ENCODE data around the gene TBKBP1.

Gene TBKBP1

DNA sequence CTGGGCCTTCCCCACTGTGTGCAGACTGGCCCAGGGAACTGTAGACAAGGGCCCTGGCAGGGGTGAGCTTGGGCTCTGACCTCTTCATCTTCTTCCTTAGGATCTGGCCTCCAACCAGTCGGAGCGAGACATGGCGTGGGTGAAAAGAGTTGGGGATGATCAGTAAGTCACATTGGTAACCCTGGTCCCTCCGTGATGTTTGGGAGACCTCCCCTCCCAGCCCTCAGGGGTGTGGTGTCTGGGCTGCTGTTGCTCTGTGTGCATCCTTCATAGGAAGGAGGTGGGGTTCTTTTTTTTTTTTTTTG, 5.5 kb downstream of the TBKBP1 start:
- no peak for ATAC-seq (replicated peaks)
- Mint-ChIP-seq H3K27ac (no peak overlapping the region), H3K9me3 (no peaks in the 10 kb centered on the region), H3K36me3 (no peaks in the 10 kb centered on the region), H3K27me3 (no peaks in the 10 kb centered on the region), H3K4me1 (peaks cover 51 to 61% of the 10 kb centered on the region in 2 donors), H3K4me3 (no peak overlapping the region)
- DNase-seq: no peak

DNA sequence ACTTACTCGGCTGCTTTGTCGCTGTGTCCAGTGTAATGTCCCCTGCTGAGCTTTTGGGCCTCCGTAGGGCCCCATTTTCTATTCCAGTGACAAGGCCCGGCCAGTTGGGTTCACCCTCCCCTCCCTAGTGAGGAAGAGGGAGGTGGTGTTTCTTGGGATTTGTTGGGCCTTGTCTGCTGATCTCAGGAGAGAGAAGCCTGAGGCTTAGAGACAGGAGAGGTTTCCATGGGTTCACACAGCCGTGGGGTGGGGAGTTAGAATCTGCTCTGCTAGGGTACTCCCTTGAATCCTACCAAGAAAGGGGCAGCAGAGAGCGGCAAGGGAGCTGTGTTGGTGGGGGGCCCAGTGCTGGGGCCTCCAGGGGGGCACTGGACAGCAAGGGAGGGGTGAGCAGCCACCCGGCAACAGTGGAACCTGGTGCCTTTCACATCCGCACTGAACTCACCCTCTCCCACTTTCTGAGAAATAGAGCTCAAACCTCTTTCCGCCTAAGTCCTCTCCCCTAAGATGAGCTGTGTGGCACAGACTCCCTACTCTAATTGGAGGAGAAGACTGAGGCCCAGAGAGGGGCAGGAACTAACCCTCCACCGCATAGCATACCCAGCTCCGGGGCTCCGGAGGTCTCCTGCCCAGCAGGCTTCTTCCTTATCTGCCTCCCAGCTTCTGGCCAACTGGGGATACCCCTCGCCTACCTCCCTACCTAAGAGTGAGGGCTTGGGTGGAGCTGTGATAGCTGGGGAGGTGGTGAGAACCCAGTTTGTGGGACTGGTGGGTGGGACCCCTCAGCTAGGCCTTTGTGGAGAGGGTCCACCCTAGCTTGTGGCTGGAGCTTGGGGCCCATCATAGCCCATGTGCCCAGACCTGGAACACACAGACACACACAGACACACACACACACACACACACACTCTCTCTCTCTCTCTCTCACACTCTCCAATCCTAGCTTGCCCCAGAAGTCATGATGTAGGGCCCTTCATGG, 6.8 kb downstream of the TBKBP1 start:
- Mint-ChIP-seq H3K9me3 (no peaks in the 10 kb centered on the region), H3K4me3 (no peak overlapping the region), H3K27ac (peak overlapping the region; percentile 70), H3K4me1 (peaks cover 55 to 63% of the 10 kb centered on the region in 2 donors), H3K36me3 (no peaks in the 10 kb centered on the region), H3K27me3 (no peaks in the 10 kb centered on the region)
- ATAC-seq (replicated peaks) (no peak), DNase-seq (no peak)

DNA sequence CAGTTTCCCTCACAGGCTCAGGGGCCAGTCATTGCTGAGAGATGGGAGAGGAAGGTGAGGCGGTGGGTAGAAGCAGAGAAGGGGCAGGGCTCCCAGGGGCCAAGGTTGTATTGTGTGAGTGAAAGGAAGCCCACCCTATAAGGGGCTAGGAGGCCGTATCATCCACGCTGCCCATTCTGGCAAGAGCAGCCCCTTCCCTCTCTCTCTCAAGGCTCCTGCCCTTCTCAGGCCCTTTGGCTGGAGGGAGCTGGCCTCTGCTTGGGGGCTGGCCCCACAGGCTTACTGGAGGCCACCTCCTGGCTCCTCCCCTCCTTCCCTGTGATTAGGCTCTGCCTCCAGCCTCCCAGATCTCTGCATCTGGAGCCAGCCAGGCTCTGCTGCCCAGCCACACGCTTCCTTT, 7.6 kb downstream of the TBKBP1 start:
- Mint-ChIP-seq H3K27me3 (no peaks in the 10 kb centered on the region), H3K4me1 (peaks cover 61 to 65% of the 10 kb centered on the region in 2 donors), H3K36me3 (no peaks in the 10 kb centered on the region), H3K27ac (peak overlapping the region; percentile 70), H3K4me3 (no peak overlapping the region), H3K9me3 (no peaks in the 10 kb centered on the region)
- no peak for ATAC-seq (replicated peaks)
- DNase-seq: no peak

- no peak overlapping the region for H3K27ac Mint-ChIP-seq
- peaks cover 65 to 69% of the 10 kb centered on the region in 2 donors for H3K4me1 Mint-ChIP-seq
- H3K27me3 Mint-ChIP-seq: no peaks in the 10 kb centered on the region
- H3K9me3 Mint-ChIP-seq: no peaks in the 10 kb centered on the region
- no peaks in the 10 kb centered on the region for H3K36me3 Mint-ChIP-seq
- no peak overlapping the region for H3K4me3 Mint-ChIP-seq
- no peak for ATAC-seq (replicated peaks)
- no peak for DNase-seq
Observed at GRCh38 chr17:47702391-47702995, 8.5 kb downstream of the TBKBP1 start.

- H3K27ac Mint-ChIP-seq: no peak overlapping the region
- peaks cover 64 to 69% of the 10 kb centered on the region in 2 donors for H3K4me1 Mint-ChIP-seq
- peak overlapping the region; percentile 3 to 31 for H3K4me3 Mint-ChIP-seq
- no peaks in the 10 kb centered on the region for H3K36me3 Mint-ChIP-seq
- DNase-seq (no peak), ATAC-seq (replicated peaks) (peak; percentile 47 to 50)
- no peaks in the 10 kb centered on the region for H3K9me3 Mint-ChIP-seq
- no peaks in the 10 kb centered on the region for H3K27me3 Mint-ChIP-seq
Observed at GRCh38 chr17:47703191-47703591, 9.2 kb downstream of the TBKBP1 start.

- no peak overlapping the region for H3K27ac Mint-ChIP-seq
- H3K4me1 Mint-ChIP-seq: peaks cover 61 to 66% of the 10 kb centered on the region in 2 donors
- ATAC-seq (replicated peaks): no peak
- H3K27me3 Mint-ChIP-seq: no peaks in the 10 kb centered on the region
- no peaks in the 10 kb centered on the region for H3K9me3 Mint-ChIP-seq
- no peaks in the 10 kb centered on the region for H3K36me3 Mint-ChIP-seq
- no peak for DNase-seq
- H3K4me3 Mint-ChIP-seq: peak overlapping the region; percentile 3 to 31
Observed at GRCh38 chr17:47703671-47704070, 9.7 kb downstream of the TBKBP1 start.

- Mint-ChIP-seq H3K4me3 (peak overlapping the region; percentile 3 to 20), H3K27me3 (no peaks in the 10 kb centered on the region), H3K36me3 (no peaks in the 10 kb centered on the region), H3K27ac (no peak overlapping the region), H3K4me1 (peaks cover 59 to 61% of the 10 kb centered on the region in 2 donors), H3K9me3 (no peaks in the 10 kb centered on the region)
- peak; percentile 37 to 41 for ATAC-seq (replicated peaks)
- no peak for DNase-seq
Observed at GRCh38 chr17:47704116-47704515, 10.2 kb downstream of the TBKBP1 start.

DNA sequence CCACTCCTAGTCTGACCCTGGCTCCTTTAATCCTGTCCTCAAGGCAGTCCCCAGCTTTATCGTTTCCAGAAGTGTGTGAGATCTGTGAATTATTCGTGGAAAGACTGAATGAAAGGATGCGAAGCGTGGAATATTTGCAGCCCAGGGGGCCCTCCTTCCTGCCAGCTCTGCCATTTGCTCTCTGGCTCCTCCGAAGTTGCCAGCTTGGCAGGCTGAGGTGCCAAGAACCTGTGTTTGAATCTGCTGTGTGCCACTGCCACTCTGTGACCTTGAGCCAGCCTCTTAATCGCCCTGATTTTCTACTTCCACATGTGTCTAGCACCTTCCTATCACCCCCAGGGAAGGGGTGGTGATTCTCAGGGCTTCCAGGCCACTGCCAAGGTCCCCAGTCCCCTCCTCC, 10.8 kb downstream of the TBKBP1 start:
- peak overlapping the region in 1 of 2 donors; percentile 30 for H3K4me3 Mint-ChIP-seq
- no peak overlapping the region for H3K27ac Mint-ChIP-seq
- no peaks in the 10 kb centered on the region for H3K9me3 Mint-ChIP-seq
- H3K36me3 Mint-ChIP-seq: peaks cover 0 to 3% of the 10 kb centered on the region in 2 donors
- no peak for ATAC-seq (replicated peaks)
- no peaks in the 10 kb centered on the region for H3K27me3 Mint-ChIP-seq
- no peak for DNase-seq
- H3K4me1 Mint-ChIP-seq: peaks cover 57 to 61% of the 10 kb centered on the region in 2 donors

- Mint-ChIP-seq H3K9me3 (no peaks in the 10 kb centered on the region), H3K4me3 (peak overlapping the region in 1 of 2 donors; percentile 27), H3K4me1 (peaks cover 61% of the 10 kb centered on the region in 2 donors), H3K27me3 (no peaks in the 10 kb centered on the region), H3K27ac (peak overlapping the region; percentile 85), H3K36me3 (peaks cover 3 to 8% of the 10 kb centered on the region in 2 donors)
- peak; percentile 34 to 35 for ATAC-seq (replicated peaks)
- no peak for DNase-seq
Observed at GRCh38 chr17:47705536-47706530, 11.9 kb downstream of the TBKBP1 start.

GRCh38 chr17:47707056-47707804, 13.3 kb downstream of the TBKBP1 start:
- ATAC-seq (replicated peaks) (no peak), DNase-seq (no peak)
- H3K9me3 Mint-ChIP-seq: no peaks in the 10 kb centered on the region
- H3K4me3 Mint-ChIP-seq: no peak overlapping the region
- H3K27me3 Mint-ChIP-seq: no peaks in the 10 kb centered on the region
- H3K36me3 Mint-ChIP-seq: peaks cover 3 to 8% of the 10 kb centered on the region in 2 donors
- peaks cover 56 to 57% of the 10 kb centered on the region in 2 donors for H3K4me1 Mint-ChIP-seq
- H3K27ac Mint-ChIP-seq: peak overlapping the region; percentile 11

GRCh38 chr17:47707884-47708283, 13.9 kb downstream of the TBKBP1 start:
- H3K27me3 Mint-ChIP-seq: no peaks in the 10 kb centered on the region
- H3K9me3 Mint-ChIP-seq: no peaks in the 10 kb centered on the region
- H3K36me3 Mint-ChIP-seq: peaks cover 3 to 8% of the 10 kb centered on the region in 2 donors
- DNase-seq (no peak), ATAC-seq (replicated peaks) (no peak)
- no peak overlapping the region for H3K27ac Mint-ChIP-seq
- peaks cover 55 to 58% of the 10 kb centered on the region in 2 donors for H3K4me1 Mint-ChIP-seq
- no peak overlapping the region for H3K4me3 Mint-ChIP-seq

GRCh38 chr17:47708312-47708863, 14.4 kb downstream of the TBKBP1 start:
- peaks cover 3 to 8% of the 10 kb centered on the region in 2 donors for H3K36me3 Mint-ChIP-seq
- H3K4me1 Mint-ChIP-seq: peaks cover 56 to 60% of the 10 kb centered on the region in 2 donors
- DNase-seq (no peak), ATAC-seq (replicated peaks) (no peak)
- H3K27ac Mint-ChIP-seq: no peak overlapping the region
- no peaks in the 10 kb centered on the region for H3K9me3 Mint-ChIP-seq
- no peaks in the 10 kb centered on the region for H3K27me3 Mint-ChIP-seq
- no peak overlapping the region for H3K4me3 Mint-ChIP-seq

- peaks cover 3 to 8% of the 10 kb centered on the region in 2 donors for H3K36me3 Mint-ChIP-seq
- DNase-seq (no peak), ATAC-seq (replicated peaks) (no peak)
Observed at GRCh38 chr17:47708864-47709541, 15.0 kb downstream of the TBKBP1 start.

More at GRCh38 chr17:47708864-47709541, 15.0 kb downstream of the TBKBP1 start:
- H3K9me3 Mint-ChIP-seq: no peaks in the 10 kb centered on the region
- no peak overlapping the region for H3K27ac Mint-ChIP-seq
- H3K4me1 Mint-ChIP-seq: peaks cover 55 to 60% of the 10 kb centered on the region in 2 donors
- H3K27me3 Mint-ChIP-seq: no peaks in the 10 kb centered on the region
- H3K4me3 Mint-ChIP-seq: no peak overlapping the region

All from stimulated activated naive B cell treated with anti-CD40 and anti-IgM and Interleukin-4, amounts not matched to agents 10 μg/mL and 1 μg/mL and 100 μg/mL, for 72 hours (primary cell).